ACC112 (cell line): Measurements from ENCODE around the gene CALHM3.

Experiments used
- H2AFZ ChIP-seq: fragments of 200-600 bp; sonication (generic); one replicate; pipeline ENCODE4 v1.6.0; 2017; ENCODE audit warnings: antibody characterized with exemption, low read length; ENCODE audit not compliant: unreplicated experiment
- H3K27ac ChIP-seq: fragments of 200-600 bp; sonication (generic); 2 replicates; pipeline ENCODE4 v1.5.1; 2014; ENCODE audit warnings: low read depth, mild to moderate bottlenecking, antibody characterized with exemption, low read length, moderate library complexity
- H3K27me3 ChIP-seq: fragments of 200-600 bp; sonication (generic); 2 replicates; pipeline ENCODE4 v1.6.1; 2014; ENCODE audit warnings: mild to moderate bottlenecking, antibody characterized with exemption, low read length, moderate library complexity, mixed read lengths; ENCODE audit not compliant: insufficient read depth
- H3K36me3 ChIP-seq: fragments of 200-600 bp; sonication (generic); 2 replicates; pipeline ENCODE4 v1.6.1; 2016; ENCODE audit warnings: mild to moderate bottlenecking, antibody characterized with exemption, low read length, moderate library complexity, mixed read lengths; ENCODE audit not compliant: insufficient read depth
- H3K4me1 ChIP-seq: fragments of 200-600 bp; sonication (generic); one replicate; pipeline ENCODE4 v1.6.1; 2016; ENCODE audit warnings: low read length, mixed read lengths; ENCODE audit not compliant: insufficient read depth, unreplicated experiment, control insufficient read depth
- H3K4me3 ChIP-seq: fragments of 200-600 bp; sonication (generic); 2 replicates; pipeline ENCODE4 v1.5.1; 2014; ENCODE audit warnings: mild to moderate bottlenecking, low read depth, low read length
- H3K79me2 ChIP-seq: fragments of 200-600 bp; sonication (generic); one replicate; pipeline ENCODE4 v1.6.0; 2016; ENCODE audit warnings: low read length; ENCODE audit not compliant: control insufficient read depth, unreplicated experiment, insufficient read depth

Gene CALHM3

GRCh38 chr10:103473261-103473671 lies 5.8 kb downstream of the CALHM3 start:
- Histone ChIP-seq H3K4me3 (no peak overlapping the region), H3K79me2 (no peaks in the 10 kb centered on the region), H2AFZ (no peak overlapping the region), H3K27me3 (no peaks in the 10 kb centered on the region), H3K4me1 (peaks cover 15% of the 10 kb centered on the region), H3K27ac (no peak overlapping the region), H3K36me3 (no peaks in the 10 kb centered on the region)

- Histone ChIP-seq H3K79me2 (no peaks in the 10 kb centered on the region), H3K4me3 (no peak overlapping the region), H3K27ac (no peak overlapping the region), H3K4me1 (peaks cover 15% of the 10 kb centered on the region), H2AFZ (no peak overlapping the region), H3K27me3 (no peaks in the 10 kb centered on the region), H3K36me3 (no peaks in the 10 kb centered on the region)
Measured at GRCh38 chr10:103472005-103472404, 7.0 kb downstream of the CALHM3 start.

GRCh38 chr10:103470761-103471653 lies 8.0 kb downstream of the CALHM3 start:
- Histone ChIP-seq H3K36me3 (no peaks in the 10 kb centered on the region), H2AFZ (no peak overlapping the region), H3K79me2 (no peaks in the 10 kb centered on the region), H3K27me3 (no peaks in the 10 kb centered on the region), H3K27ac (no peak overlapping the region), H3K4me3 (no peak overlapping the region), H3K4me1 (peaks cover 15% of the 10 kb centered on the region)

GRCh38 chr10:103469201-103469600 lies 9.8 kb downstream of the CALHM3 start:
- Histone ChIP-seq H3K79me2 (no peaks in the 10 kb centered on the region), H3K4me3 (no peak overlapping the region), H3K27ac (no peak overlapping the region), H2AFZ (no peak overlapping the region), H3K4me1 (peaks cover 15% of the 10 kb centered on the region), H3K36me3 (no peaks in the 10 kb centered on the region), H3K27me3 (no peaks in the 10 kb centered on the region)

- Histone ChIP-seq H2AFZ (no peak overlapping the region), H3K27ac (no peak overlapping the region), H3K27me3 (no peaks in the 10 kb centered on the region), H3K4me3 (no peak overlapping the region), H3K36me3 (no peaks in the 10 kb centered on the region), H3K4me1 (peaks cover 18% of the 10 kb centered on the region), H3K79me2 (no peaks in the 10 kb centered on the region)
Measured at GRCh38 chr10:103467406-103467805, 11.6 kb downstream of the CALHM3 start.

- Histone ChIP-seq H3K27me3 (no peaks in the 10 kb centered on the region), H3K4me3 (no peak overlapping the region), H3K4me1 (peaks cover 14% of the 10 kb centered on the region), H3K79me2 (no peaks in the 10 kb centered on the region), H2AFZ (no peak overlapping the region), H3K27ac (no peak overlapping the region), H3K36me3 (no peaks in the 10 kb centered on the region)
Measured at GRCh38 chr10:103466734-103467133, 12.3 kb downstream of the CALHM3 start.

- Histone ChIP-seq H3K27ac (no peak overlapping the region), H3K27me3 (no peaks in the 10 kb centered on the region), H3K79me2 (no peaks in the 10 kb centered on the region), H3K36me3 (no peaks in the 10 kb centered on the region), H3K4me3 (no peak overlapping the region), H3K4me1 (peaks cover 3% of the 10 kb centered on the region), H2AFZ (no peak overlapping the region)
Measured at GRCh38 chr10:103465411-103466179, 13.4 kb downstream of the CALHM3 start.

GRCh38 chr10:103463499-103463898 lies 15.5 kb downstream of the CALHM3 start:
- Histone ChIP-seq H3K79me2 (no peaks in the 10 kb centered on the region), H3K27me3 (no peaks in the 10 kb centered on the region), H3K4me3 (no peak overlapping the region), H3K27ac (no peak overlapping the region), H2AFZ (no peak overlapping the region), H3K4me1 (peaks cover 3% of the 10 kb centered on the region), H3K36me3 (no peaks in the 10 kb centered on the region)

- H3K4me1 ChIP-seq = peaks cover 3% of the 10 kb centered on the region
- no peaks in the 10 kb centered on the region for H3K79me2 ChIP-seq
- no peak overlapping the region for H2AFZ ChIP-seq
- H3K4me3 ChIP-seq = no peak overlapping the region
- no peaks in the 10 kb centered on the region for H3K27me3 ChIP-seq
- no peaks in the 10 kb centered on the region for H3K36me3 ChIP-seq
- H3K27ac ChIP-seq = no peak overlapping the region
Measured at GRCh38 chr10:103459615-103460014, 19.4 kb downstream of the CALHM3 start.

- no peak within 1 kb of the TSS for H3K27ac ChIP-seq
- no peaks in the 10 kb centered on the region for H3K36me3 ChIP-seq
- H2AFZ ChIP-seq = no peak within 1 kb of the TSS
- H3K4me3 ChIP-seq = no peak within 1 kb of the TSS
- peaks cover 3% of the 10 kb centered on the region for H3K4me1 ChIP-seq
- H3K27me3 ChIP-seq = no peaks in the 10 kb centered on the region
- H3K79me2 ChIP-seq = no peaks in the 10 kb centered on the region
Measured at GRCh38 chr10:103458720-103459119, 20.3 kb downstream of the CALHM3 start, which contains the start of gene CALHM1. Gene CALHM1, minus strand, starts transcription at chr10:103458900. Its CDS starts 149 bp downstream, at chr10:103458751.
